Measurements from ENCODE around the gene ZNF174.
A peak's percentile ranks its signal among the peaks of the same experiment; 100 is the strongest.

GRCh38 chr16:3400779-3401688 lies at the start of gene ZNF174, which contains the start of gene ZSCAN32:
- TF ChIP-seq CTCF (IDR thresholded peaks at IDR 0.05) (no peak), POLR2A (IDR thresholded peaks at IDR 0.05) (peak in 1 of 2 donors; percentile 72)
